HG03108 (cell line): Measurements from ENCODE around the gene FAM120A.

Source experiments
- ATAC-seq: cut with Tn5 transposase; IDR thresholded peaks from one replicate; pipeline ENCODE4 v1.9.1; 2021; ENCODE audit warnings: moderate library complexity; ENCODE audit not compliant: unreplicated experiment

FAM120A gene

DNA sequence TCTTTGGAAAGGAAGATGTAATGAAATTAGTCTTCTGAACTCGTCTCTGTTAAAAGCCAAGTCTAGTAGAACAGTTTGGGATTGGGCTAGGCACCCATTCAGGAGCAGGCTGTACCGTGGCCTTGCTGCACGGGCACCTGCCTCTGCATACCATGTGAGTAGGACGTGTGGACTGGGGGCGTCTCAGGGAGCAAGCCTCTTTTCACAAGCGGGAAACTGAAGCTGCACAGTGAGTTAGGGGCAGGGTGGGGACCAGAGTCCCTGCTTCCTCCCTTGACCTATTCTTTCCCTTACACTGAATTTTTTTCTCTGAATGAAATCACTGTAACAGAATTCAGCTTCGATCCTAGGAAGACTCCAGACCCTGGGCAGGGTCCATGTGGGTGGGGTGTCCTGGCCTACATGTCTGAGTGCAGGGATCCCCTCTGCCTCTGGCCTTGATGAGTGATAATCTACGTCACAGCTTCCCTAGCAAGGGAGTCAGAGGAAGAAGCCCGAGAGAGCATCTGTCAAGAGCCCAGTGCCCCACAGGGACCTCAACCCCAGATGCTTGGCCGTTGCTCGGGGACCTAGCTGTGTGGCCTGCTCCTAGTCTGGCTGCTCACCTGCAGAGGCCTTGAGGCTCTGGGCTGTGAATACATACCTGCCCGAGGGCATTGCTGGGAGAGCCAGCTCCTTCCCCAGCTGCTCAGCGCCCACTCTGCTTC is 140.0 kb downstream of the FAM120A start:
- no peak for ATAC-seq

DNA sequence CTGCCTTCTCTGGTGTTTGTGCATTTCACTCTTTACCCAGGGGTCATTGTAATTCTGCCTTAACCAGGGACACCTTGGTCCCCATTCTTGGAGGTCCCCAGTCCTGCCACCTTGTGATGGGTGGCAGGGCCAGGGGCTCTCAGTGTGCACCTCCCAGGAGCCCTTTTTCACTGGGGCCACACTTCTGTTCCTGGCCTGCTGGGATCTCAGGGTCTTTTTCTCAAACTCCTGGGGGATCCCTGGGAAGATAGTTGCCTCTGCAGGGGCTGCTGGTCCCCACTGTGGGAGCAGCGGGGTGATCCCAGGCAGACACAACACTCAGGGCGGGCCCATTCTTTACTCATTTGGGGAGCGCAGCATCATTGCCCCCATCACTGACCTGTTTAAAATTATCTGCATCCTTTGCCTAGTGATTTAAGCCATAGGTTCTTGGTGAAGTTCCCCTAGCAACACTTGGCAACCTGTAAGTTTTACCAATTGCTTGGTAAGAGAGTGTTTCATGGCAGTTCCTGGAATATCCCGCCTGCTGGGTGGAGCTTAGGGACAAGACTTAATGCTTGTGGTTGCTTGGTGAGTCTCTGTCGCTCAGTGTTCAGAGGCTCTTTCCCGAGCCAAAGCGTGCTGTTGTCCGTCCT is 140.6 kb downstream of the FAM120A start:
- no peak for ATAC-seq

DNA sequence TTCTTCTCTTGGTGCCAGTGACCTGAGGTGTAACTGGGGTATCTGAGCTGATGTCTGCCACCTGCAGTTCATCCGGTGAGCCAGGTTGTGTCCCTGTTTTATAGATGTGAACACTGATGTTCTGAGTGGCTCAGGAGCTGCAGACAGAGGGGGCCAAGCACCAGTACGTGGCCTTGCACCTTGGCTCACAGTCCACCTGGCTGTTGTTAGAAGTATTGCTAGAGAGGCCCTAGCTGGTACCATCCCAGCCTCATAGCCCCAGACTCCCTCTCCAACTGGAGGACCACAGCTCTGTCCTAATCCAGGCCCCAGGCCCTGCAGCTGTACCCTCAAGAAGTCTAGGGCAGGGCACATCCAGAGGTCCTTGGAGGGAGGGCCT is 141.1 kb downstream of the FAM120A start:
- ATAC-seq = no peak

DNA sequence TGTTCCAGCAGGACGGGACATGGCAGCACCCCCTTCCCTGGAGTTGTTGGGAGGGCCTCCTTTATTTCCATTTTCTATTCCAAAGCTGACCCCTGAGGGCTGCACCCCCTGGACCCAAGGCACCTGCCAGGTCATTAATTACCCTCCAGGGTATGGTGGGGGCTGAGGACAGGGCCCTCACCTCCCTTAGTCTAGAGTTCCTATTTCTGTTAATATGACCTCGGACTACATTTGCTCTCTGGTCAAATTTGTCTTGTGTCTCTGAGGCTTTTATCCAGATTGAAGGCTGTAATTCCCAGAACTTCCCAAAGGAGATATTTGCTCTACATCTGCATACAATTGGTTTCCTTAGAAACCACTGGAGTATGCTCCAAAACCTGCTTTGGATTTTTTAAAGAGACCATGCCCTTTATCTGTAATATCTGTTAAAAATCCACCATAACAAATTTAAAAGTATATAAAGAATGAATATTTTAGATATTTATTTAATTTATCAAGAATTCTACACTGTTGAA is 141.7 kb downstream of the FAM120A start:
- no peak for ATAC-seq

DNA sequence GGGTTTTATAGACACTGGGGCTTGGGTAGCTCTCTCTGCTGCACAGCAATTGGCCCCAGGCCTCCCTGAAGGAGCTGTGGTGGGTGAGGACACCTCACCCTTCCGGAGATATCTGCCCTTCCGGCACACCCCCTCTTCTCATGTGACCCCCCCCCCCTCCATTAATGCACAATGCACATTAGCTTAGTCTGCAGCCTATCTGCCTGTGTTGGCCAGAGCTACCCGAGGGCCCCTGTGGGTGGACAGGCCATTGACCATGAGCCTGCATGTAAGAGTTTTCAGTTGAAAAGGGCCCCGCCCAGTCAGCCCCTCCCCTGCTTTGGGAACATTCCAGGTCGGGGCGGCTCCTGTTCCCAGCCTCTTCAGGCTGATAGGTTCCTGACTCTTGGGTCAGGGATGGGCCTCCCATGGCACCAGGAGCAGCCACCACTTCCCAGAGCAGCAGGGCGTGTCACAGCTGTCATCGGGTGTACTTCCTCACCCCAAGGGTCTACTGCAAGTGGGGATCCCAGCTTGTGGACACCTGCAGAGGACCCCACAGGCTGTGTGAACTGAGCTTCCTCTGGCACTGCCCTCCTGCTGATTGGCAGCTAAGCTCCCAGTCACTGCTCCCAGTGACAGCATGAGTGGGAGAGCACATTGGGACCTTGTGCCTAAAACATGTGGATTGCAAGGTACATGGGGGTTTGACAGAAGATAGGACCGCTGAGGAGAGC is 142.7 kb downstream of the FAM120A start:
- ATAC-seq = no peak

DNA sequence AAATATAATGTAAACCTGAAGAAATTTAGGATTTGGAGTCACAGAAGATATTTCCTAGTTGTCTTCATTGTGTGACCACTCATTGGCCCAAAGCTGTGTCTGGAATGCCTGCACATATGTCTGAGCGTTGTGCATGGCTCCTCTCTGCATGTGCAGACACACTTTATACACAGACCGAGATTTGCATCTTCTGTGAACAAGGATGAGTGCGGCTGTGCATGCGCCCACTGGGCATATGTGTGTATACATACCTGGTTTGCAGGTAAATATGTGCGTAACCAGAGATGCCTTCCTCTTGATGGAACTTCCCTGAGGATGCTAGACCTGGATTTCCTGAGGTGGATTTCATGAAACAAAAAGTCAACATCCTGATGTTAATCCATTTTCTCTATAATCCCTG is 144.0 kb downstream of the FAM120A start:
- no peak for ATAC-seq

DNA sequence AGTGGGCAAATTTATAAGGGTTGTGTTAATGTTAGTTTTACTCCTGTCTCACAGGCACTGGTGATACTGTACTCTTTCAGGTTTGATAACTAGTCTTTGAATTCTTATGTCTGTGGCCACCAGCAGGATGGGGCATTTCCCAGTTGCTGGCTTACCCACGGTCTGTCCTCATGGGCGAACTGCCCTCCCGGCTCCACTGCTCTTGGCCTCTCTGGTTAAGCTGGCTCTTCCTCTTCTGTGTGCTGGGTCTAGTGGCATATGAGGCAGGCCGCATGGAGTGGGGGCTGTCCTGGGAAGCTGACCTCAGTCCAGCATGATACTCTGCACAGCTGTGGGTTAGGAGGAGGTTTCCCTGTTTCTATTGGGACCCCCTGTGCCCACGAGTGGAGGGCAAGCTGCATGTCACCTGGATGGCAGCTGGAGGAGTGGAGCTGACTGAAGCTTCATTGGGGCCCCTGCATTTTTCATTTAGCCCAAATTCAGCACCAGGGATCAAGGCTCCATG is 144.4 kb downstream of the FAM120A start:
- ATAC-seq = no peak

DNA sequence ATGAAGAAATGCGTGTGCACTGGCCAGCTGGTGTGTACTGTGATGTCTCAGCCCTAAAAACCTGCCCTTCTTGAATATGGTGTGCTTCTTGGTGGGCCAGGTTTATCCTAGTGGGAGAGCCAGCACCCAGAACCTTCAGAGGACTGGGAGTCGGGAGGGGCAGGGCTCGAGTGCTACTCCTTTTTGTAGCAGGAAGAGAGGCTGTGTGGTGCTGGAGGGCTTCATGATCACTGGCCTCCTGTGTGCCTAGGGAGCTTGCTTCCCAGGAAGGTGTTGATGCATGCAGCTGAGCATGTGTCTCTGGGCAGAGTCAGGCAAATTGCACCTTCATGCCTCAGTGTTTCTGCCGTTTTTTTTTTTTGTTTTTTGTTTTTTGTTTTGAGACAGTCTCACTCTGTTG is 144.9 kb downstream of the FAM120A start:
- ATAC-seq = no peak

DNA sequence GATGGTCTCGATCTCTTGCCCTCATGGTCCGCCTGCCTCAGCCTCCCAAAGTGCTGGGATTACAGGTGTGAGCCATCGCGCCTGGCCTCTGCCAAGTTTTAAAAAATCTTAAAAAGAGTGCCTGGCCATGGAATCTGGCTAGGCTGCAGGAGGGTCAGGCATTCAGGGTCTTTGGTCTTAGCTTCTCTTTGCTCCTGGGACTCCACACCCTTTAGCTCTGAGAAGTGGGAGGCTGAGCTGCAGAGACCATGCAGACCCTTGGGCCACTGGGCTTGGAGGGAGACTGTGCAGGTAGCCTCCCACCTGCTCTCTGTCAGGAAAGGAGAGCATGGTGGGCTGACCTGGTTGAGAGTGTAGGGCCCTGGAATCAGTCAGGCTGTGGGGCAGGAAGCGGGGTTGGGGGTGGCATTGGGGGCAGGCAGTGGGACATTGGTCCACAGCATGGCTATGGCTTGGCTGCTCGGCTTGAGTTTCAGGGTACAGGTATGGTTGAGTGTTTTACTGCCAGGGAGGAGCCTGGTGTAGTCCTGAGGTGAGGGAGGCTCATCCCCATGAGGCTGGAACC is 145.7 kb downstream of the FAM120A start:
- no peak for ATAC-seq

DNA sequence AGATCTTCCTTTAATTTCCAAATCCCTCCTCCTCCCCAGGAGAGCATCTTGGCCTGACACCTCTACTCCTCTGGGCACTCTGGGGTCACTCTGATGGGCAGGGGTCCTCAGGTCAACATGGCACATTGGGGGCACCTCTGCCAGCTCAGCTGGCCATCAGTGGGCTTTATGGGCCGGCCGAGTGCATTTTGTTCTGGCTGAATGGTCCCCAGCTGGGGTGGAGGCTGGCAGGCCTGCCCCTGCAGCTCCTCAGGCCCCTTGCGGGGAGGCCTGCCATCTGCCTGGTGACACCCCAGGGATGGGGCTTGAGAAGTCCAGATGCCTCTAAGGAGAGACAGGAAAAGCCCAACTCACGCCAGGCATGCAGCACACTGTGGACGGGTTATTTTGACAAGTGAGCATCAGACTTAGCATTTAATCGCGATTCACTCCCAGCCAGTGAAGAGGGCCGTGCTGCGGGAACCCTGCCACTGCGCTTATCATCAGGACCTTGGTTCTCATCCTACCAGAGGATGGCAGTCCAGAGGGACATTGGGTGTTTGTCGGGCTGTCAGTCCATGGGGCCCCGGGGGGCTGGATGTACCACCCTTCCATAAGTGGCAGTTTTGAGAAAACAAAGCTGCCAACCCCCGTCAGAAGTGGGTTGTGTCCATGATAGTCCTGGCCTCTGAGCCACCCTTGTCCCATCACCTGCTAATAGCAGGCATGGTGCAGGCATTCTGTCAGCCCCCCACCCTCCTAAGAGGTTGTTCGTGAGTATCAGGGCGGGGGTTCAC is 146.6 kb downstream of the FAM120A start:
- ATAC-seq = no peak

DNA sequence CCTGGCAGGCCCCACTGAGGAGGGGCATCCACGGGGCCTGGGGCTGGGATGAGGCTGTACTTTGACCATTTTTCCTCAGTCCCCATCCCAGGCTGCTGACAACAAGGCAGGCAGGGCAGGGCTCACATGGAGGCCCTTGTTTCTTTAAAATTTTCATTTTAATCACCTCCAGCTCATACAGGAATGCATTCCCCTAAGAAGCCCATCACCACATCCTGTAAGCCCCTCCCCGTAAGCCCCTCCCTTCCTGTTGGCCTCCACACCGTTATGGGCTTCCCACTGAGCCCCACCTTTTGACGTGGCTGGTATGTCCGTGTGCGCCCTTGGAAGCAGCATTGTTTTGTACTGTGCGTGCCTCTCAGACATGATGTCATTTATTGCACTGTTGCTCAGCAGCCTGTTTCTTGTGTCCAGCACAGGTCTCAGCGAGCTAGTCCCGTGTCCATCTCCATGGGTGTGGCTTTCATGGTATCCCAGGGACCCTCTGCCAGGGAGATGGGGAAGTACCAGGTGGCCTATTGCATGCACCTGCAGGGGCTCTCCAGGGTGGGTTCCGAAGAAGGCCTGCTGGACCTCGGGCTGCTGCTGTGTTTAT is 147.3 kb downstream of the FAM120A start:
- ATAC-seq = no peak

DNA sequence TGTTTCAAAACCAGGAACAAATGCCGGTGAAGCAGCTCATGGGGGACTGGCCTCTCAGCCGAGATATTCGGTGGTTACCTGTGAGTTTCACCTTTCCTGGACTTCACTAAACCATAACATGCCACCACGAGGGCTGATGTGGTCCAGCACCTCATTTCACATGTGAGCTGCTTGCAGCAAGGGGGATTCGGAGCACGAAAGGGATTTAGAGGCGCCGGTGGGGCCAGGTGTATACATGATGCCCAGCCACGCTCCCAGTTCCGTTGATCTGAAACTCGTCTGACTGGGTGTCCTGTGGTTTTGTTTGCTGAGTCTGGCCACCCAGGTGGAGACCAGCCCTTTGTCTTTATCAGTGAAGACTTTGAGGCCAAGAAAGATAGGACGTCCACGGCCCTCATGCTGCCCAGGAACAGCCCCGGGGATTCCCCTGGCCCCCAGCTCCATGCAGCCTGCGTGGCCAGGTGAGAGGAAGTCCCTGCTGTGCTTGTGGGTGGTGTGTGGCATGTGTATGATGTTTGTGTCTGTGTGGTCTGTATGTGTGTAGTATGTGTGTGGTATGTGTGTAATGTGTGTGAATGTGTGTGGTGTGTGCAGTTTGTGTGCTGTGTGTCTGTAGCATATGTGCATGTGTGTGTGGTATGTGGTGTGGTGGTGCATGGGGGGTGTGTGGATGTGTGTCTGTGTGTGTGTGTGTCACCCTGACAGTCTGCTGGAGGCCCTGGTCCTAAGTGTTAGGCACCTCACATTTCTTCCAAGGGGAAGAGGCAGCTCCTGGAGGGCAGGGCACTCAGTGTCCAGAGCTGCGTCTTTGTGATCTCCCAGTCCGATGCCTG is 148.3 kb downstream of the FAM120A start:
- no peak for ATAC-seq

DNA sequence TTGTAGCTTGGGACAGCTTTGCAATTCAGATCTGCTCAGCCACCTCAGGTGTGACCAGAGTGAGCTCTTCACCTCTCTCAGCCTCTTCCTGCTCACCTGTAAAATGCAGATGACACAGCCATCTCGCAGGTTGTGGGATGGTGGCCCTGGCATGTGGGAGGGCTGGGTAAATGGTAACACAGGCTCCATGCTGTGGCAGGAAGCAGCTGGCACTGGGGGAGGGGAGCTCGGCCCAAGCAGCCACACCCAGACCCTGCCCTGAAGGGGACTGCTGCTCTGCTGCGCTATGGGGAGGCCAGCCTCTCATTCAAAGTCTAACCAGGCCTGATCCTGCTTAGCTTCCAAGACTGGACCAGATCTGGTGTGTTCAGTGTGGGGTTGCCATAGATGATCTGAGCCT is 149.0 kb downstream of the FAM120A start:
- no peak for ATAC-seq

DNA sequence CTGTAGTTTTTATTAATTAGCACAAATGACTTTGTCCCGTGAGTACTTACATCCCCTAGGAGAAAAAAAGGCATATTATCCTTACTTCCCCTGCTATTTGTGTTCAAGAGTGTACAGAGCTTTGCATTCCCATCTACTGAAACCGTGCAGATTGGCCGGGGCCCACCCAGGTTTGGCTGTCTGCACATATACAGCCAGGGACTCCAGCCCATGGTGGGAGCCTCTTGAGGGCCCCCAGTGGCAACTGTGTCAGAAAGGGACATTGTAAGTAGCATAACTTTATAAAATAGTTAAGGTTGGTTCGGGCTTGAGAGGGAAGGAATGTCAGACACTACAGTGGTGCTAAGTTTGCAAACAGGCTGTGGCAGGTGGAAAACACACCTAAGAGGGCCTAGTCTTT is 149.6 kb downstream of the FAM120A start:
- no peak for ATAC-seq

DNA sequence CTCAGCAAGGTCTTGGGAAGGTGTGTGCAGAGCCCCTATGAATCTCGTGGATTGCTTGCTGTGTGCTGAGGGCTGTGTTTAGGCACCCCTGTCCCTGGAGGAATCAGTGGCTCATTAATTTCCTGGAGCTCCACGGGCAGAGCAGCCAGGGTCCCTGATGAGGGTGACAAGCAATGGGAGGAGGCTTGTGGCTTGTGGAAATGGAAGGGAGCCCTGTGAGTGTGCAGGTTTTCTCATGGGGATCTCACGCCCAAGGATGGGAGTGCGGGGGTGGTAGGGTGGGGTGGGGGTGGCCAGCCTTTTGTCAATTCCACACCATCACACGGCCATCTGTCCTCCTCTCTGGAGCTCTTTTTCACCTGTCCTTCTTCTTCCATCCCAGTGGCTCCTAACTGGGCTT is 150.2 kb downstream of the FAM120A start:
- no peak for ATAC-seq

DNA sequence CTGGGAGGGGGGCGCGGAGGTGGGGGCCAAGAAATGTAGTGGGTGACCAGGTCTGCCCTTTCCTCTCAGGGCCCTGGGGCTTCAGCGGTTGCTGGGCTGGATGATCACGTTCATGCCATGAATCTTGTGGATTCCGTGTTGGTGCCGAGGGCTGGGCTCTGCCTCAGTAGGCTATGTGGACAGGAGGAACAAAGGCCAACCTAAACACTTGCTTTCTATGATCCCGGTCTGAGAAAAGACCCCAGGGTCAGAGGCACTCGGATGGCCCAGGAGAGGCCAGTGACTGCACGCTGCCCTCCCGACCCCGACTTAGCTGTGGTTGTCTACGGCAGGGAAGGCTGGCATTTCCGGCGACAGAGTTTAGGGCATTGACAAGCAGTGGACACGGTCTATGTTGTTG is 151.5 kb downstream of the FAM120A start:
- no peak for ATAC-seq

DNA sequence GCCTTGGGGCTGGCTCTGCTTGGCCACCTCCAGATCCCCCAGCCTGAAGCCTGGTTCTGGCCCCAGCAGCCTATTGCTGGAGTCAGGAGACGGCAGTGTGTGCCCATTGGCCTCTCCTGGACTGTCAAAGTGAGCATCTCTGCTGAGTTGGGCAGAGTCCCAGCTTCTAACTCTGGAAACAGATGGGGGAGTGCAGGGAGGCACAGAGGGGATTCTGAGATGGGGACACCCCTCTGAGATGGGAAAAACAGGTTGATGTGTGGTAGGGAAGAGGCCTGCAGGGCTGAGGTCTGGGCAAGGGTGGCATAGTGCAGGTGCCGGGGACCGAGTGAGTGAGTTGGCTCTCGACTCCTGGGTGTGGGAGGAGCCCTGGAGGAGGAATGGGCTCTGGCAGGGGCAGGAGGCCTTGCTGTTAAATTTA is 152.4 kb downstream of the FAM120A start:
- no peak for ATAC-seq

DNA sequence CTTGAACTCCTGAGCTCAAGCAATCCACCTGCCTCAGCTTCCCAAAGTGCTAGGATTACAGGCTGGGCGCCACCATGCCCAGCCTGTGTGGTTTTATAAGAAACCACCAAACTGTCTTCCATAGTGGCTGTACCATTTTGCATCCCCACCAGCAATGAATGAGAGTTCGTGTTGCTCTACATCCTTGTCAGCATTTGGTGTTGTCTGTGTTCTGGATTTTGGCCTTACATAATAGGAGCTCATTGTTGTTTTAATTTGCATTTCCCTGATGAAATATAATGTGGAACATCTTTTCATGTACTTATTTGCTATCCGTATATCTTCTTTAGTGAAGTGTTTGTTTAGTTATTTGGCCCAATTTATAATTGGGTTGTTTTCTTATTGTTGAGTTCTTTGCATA is 154.7 kb downstream of the FAM120A start:
- ATAC-seq = no peak

DNA sequence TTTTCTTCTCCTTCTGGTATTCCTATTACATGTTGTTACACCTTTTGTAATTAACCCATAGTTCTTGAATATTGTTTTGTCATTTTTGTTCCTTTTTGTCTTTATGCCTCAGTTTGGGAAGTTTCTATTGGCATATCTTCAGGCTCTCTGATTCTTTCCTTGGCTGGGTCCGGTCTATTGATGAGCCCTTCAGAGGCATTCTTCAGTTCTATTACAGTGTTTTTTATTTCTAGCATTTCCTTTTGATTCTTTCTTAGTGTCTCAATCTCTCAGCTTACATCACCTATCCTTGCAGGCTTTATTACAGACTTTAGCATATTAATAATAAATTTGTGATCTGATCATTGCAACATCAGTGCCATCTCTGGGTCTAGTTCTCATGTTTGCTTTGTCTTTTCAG is 158.7 kb downstream of the FAM120A start:
- no peak for ATAC-seq
